BLaER1 treated with 17β-estradiol and CSF1 and Interleukin-3, amounts not matched to agents 10 nM and 100 nM (cell line): ENCODE data around the gene ETFBKMT.
A peak's percentile ranks its signal among the peaks of the same experiment; 100 is the strongest.
"Not testable (repeated sequence)": the region's sequence is repeated elsewhere in the genome, so short reads cannot be mapped to it uniquely, and the experiment has no call there.

Experiments
- H3K27ac ChIP-seq, 11 experiments: shearing (Covaris generic); formaldehyde crosslinking; 2 replicates each; pipeline ENCODE4 v1.8.1; 2022
- H3K27me3 ChIP-seq, 11 experiments: shearing (Covaris generic); formaldehyde crosslinking; 2 replicates each; pipeline ENCODE4 v1.8.1; 2022
- H3K36me3 ChIP-seq, 11 experiments: shearing (Covaris generic); formaldehyde crosslinking; 2 replicates each; pipeline ENCODE4 v1.8.1; 2022
- H3K4me1 ChIP-seq, 10 experiments: shearing (Covaris generic); formaldehyde crosslinking; 2 replicates each; pipeline ENCODE4 v1.8.1; 2022
- H3K4me2 ChIP-seq, 11 experiments: shearing (Covaris generic); formaldehyde crosslinking; 2 replicates each; pipeline ENCODE4 v1.8.1; 2022
- H3K4me3 ChIP-seq, 10 experiments: shearing (Covaris generic); formaldehyde crosslinking; 2 replicates each; pipeline ENCODE4 v1.8.1; 2022
- H3K9ac ChIP-seq, 11 experiments: shearing (Covaris generic); formaldehyde crosslinking; 2 replicates each; pipeline ENCODE4 v1.8.1; 2022
- H3K9me3 ChIP-seq, 11 experiments: shearing (Covaris generic); formaldehyde crosslinking; replicated peaks in 1 of 11; 2 replicates each; pipeline ENCODE4 v1.8.1; 2022
- H4K20me1 ChIP-seq, 11 experiments: shearing (Covaris generic); formaldehyde crosslinking; 2 replicates each; pipeline ENCODE4 v1.8.1; 2022
- Cebpa-rat ChIP-seq, 11 experiments: shearing (Covaris generic); IDR thresholded peaks; 2 replicates each; pipeline ENCODE4 v1.8.1; 2022

Gene ETFBKMT

GRCh38 chr12:31669020-31669419 is 9.5 kb downstream of the ETFBKMT start:
- no peaks in the 10 kb centered on the region for H3K4me1 ChIP-seq
- no peak overlapping the region for H3K27ac ChIP-seq
- H3K4me2 ChIP-seq: no peak overlapping the region
- peaks cover 11 to 34% (median 19%) of the 10 kb centered on the region in 11 experiments; a peak in 14 of 22 replicates for H3K36me3 ChIP-seq
- H3K4me3 ChIP-seq: no peak overlapping the region
- no peaks in the 10 kb centered on the region for H4K20me1 ChIP-seq
- peaks cover 43 to 59% (median 55%) of the 10 kb centered on the region in 11 experiments for H3K9me3 ChIP-seq
- no peak for TF ChIP-seq Cebpa-rat (IDR thresholded peaks at IDR 0.05)
- no peaks in the 10 kb centered on the region for H3K27me3 ChIP-seq
- H3K9ac ChIP-seq: no peak overlapping the region

- H3K9me3 ChIP-seq: peaks cover 43 to 59% (median 55%) of the 10 kb centered on the region in 11 experiments
Measured at GRCh38 chr12:31669582-31669981, 10.1 kb downstream of the ETFBKMT start.

GRCh38 chr12:31672521-31672920 is 13.0 kb downstream of the ETFBKMT start:
- Histone ChIP-seq H3K9me3 (peaks cover 21 to 41% (median 28%) of the 10 kb centered on the region in 11 experiments), H3K4me1 (no peaks in the 10 kb centered on the region), H3K36me3 (peaks cover 11 to 38% (median 28%) of the 10 kb centered on the region in 11 experiments; a peak in 14 of 22 replicates), H3K9ac (no peak overlapping the region), H3K4me3 (no peak overlapping the region), H3K4me2 (no peak overlapping the region), H3K27me3 (no peaks in the 10 kb centered on the region), H3K27ac (no peak overlapping the region), H4K20me1 (no peaks in the 10 kb centered on the region)
- TF ChIP-seq Cebpa-rat (IDR thresholded peaks at IDR 0.05): no peak

More at GRCh38 chr12:31669582-31669981, 10.1 kb downstream of the ETFBKMT start:
- not testable (repeated sequence) for H3K9ac ChIP-seq, H3K4me1 ChIP-seq, H3K4me3 ChIP-seq, H3K27ac ChIP-seq, H3K27me3 ChIP-seq, H4K20me1 ChIP-seq, H3K4me2 ChIP-seq
- H3K36me3 ChIP-seq: peaks cover 11 to 35% (median 23%) of the 10 kb centered on the region in 11 experiments; a peak in 14 of 22 replicates

- Histone ChIP-seq H4K20me1 (no peaks in the 10 kb centered on the region), H3K9me3 (peaks cover 39 to 48% (median 41%) of the 10 kb centered on the region in 11 experiments), H3K9ac (no peak overlapping the region), H3K4me1 (peaks cover 14 to 20% (median 15%) of the 10 kb centered on the region in 10 experiments), H3K27me3 (no peaks in the 10 kb centered on the region), H3K4me3 (peak overlapping the region in 1 of 10 experiments; percentile 12; a peak in 1 of 20 replicates), H3K36me3 (peaks cover 28 to 41% (median 33%) of the 10 kb centered on the region in 11 experiments), H3K27ac (peak overlapping the region in 6 of 11 experiments; percentile 5 to 52 (median 32); a peak in 8 of 22 replicates), H3K4me2 (no peak overlapping the region)
- no peak for TF ChIP-seq Cebpa-rat (IDR thresholded peaks at IDR 0.05)
Measured at GRCh38 chr12:31682136-31682962, 22.9 kb downstream of the ETFBKMT start.

- peak overlapping the region in 10 of 11 experiments; percentile 61 to 81 (median 75); a peak in 16 of 22 replicates for H3K27ac ChIP-seq
- no peak for TF ChIP-seq Cebpa-rat (IDR thresholded peaks at IDR 0.05)
Measured at GRCh38 chr12:31685801-31686200, 26.3 kb downstream of the ETFBKMT start.

GRCh38 chr12:31687101-31687527 is 27.6 kb downstream of the ETFBKMT start:
- H3K27me3 ChIP-seq: no peaks in the 10 kb centered on the region
- peak overlapping the region; percentile 41 to 81 (median 68) for H3K4me2 ChIP-seq
- H4K20me1 ChIP-seq: no peaks in the 10 kb centered on the region
- H3K9me3 ChIP-seq: peaks cover 39 to 83% (median 64%) of the 10 kb centered on the region in 11 experiments
- no peak for TF ChIP-seq Cebpa-rat (IDR thresholded peaks at IDR 0.05)
- peaks cover 17 to 26% (median 21%) of the 10 kb centered on the region in 10 experiments for H3K4me1 ChIP-seq
- peak overlapping the region; percentile 38 to 68 (median 55); a peak in 15 of 22 replicates for H3K9ac ChIP-seq
- H3K36me3 ChIP-seq: peaks cover 34 to 61% (median 49%) of the 10 kb centered on the region in 11 experiments
- H3K27ac ChIP-seq: peak overlapping the region; percentile 40 to 81 (median 73); a peak in 20 of 22 replicates
- H3K4me3 ChIP-seq: peak overlapping the region in 4 of 10 experiments; percentile 6 to 42 (median 28); a peak in 5 of 20 replicates

More at GRCh38 chr12:31685801-31686200, 26.3 kb downstream of the ETFBKMT start:
- Histone ChIP-seq H3K4me3 (0 out of 20 replicates have a peak overlapping the region, but pooled peaks of 1 of the 10 experiments have one; percentile 6), H3K9ac (no peak overlapping the region; a peak in 1 of 22 replicates), H3K4me2 (peak overlapping the region; percentile 41 to 81 (median 68); a peak in 15 of 22 replicates), H3K4me1 (peaks cover 17 to 26% (median 21%) of the 10 kb centered on the region in 10 experiments), H3K9me3 (peaks cover 39 to 80% (median 63%) of the 10 kb centered on the region in 11 experiments), H4K20me1 (no peaks in the 10 kb centered on the region), H3K27me3 (no peaks in the 10 kb centered on the region), H3K36me3 (peaks cover 34 to 60% (median 49%) of the 10 kb centered on the region in 11 experiments)

- H4K20me1 ChIP-seq, H3K27me3 ChIP-seq, H3K4me3 ChIP-seq, H3K9ac ChIP-seq, H3K27ac ChIP-seq, H3K4me2 ChIP-seq: not testable (repeated sequence)
- Histone ChIP-seq H3K4me1 (peaks cover 17 to 26% (median 21%) of the 10 kb centered on the region in 10 experiments), H3K36me3 (peaks cover 10 to 51% (median 41%) of the 10 kb centered on the region in 11 experiments), H3K9me3 (peaks cover 14 to 61% (median 43%) of the 10 kb centered on the region in 11 experiments)
Measured at GRCh38 chr12:31689921-31690320, 30.4 kb downstream of the ETFBKMT start.

GRCh38 chr12:31702047-31702446 is 42.6 kb downstream of the ETFBKMT start:
- H3K27ac ChIP-seq: no peak overlapping the region
- peaks cover 0 to 22% (median 7%) of the 10 kb centered on the region in 11 experiments; a peak in 20 of 22 replicates for H3K9me3 ChIP-seq
- no peak overlapping the region for H3K9ac ChIP-seq
- H3K4me2 ChIP-seq: no peak overlapping the region
- H3K36me3 ChIP-seq: peaks cover 4 to 38% (median 24%) of the 10 kb centered on the region in 11 experiments; a peak in 17 of 22 replicates
- H3K4me1 ChIP-seq: peaks cover 0 to 3% (median 0%) of the 10 kb centered on the region in 10 experiments; a peak in 1 of 20 replicates
- H3K27me3 ChIP-seq: no peaks in the 10 kb centered on the region
- no peak overlapping the region for H3K4me3 ChIP-seq
- H4K20me1 ChIP-seq: no peaks in the 10 kb centered on the region
- no peak for TF ChIP-seq Cebpa-rat (IDR thresholded peaks at IDR 0.05)

GRCh38 chr12:31705621-31706020 is 46.1 kb downstream of the ETFBKMT start:
- Histone ChIP-seq H3K36me3 (peaks cover 19 to 35% (median 29%) of the 10 kb centered on the region in 11 experiments), H3K27me3 (no peaks in the 10 kb centered on the region), H3K4me2 (no peak overlapping the region), H3K4me1 (peaks cover 0 to 3% (median 0%) of the 10 kb centered on the region in 10 experiments; a peak in 1 of 20 replicates), H3K27ac (no peak overlapping the region), H3K9me3 (peaks cover 32 to 58% (median 40%) of the 10 kb centered on the region in 11 experiments), H3K9ac (no peak overlapping the region), H3K4me3 (no peak overlapping the region), H4K20me1 (no peaks in the 10 kb centered on the region)
- TF ChIP-seq Cebpa-rat (IDR thresholded peaks at IDR 0.05): no peak

- H3K9ac ChIP-seq, H3K4me2 ChIP-seq, H4K20me1 ChIP-seq, H3K27me3 ChIP-seq, H3K4me1 ChIP-seq, H3K27ac ChIP-seq, H3K4me3 ChIP-seq: not testable (repeated sequence)
- H3K36me3 ChIP-seq: peaks cover 19 to 42% (median 26%) of the 10 kb centered on the region in 11 experiments
- H3K9me3 ChIP-seq: peaks cover 39 to 77% (median 47%) of the 10 kb centered on the region in 11 experiments
Measured at GRCh38 chr12:31708118-31708517, 48.6 kb downstream of the ETFBKMT start.
